Suprapubic skin (tissue), 4 donors: ENCODE data around the gene PTPRN2. TPM values are rescaled to one million over a fixed set of nuclear protein-coding genes. Genes with fewer than 3 reads are reported as not detected.

Experiments used
- DNase-seq, 2 donors: peaks; one replicate each; pipeline ENCODE4 v3.0.0-alpha.2; 2019; ENCODE audit warnings: low spot score in 2 of 2
- H3K27ac ChIP-seq: fragments of 200-600 bp; sonication (generic); one replicate; pipeline ENCODE4 v1.5.1; 2019
- H3K27me3 ChIP-seq: fragments of 200-600 bp; sonication (generic); one replicate; pipeline ENCODE4 v1.5.1; 2019
- H3K36me3 ChIP-seq: fragments of 200-600 bp; sonication (generic); one replicate; pipeline ENCODE4 v1.5.1; 2019
- H3K4me1 ChIP-seq: fragments of 200-600 bp; sonication (generic); one replicate; pipeline ENCODE4 v1.5.1; 2019
- H3K4me3 ChIP-seq: fragments of 200-600 bp; sonication (generic); one replicate; pipeline ENCODE4 v1.5.1; 2019; ENCODE audit warnings: mild to moderate bottlenecking
- H3K9me3 ChIP-seq: fragments of 200-600 bp; sonication (generic); one replicate; pipeline ENCODE4 v1.5.1; 2019
- CTCF ChIP-seq, 2 donors: fragments of 200-600 bp in 1 of 2; fragments of 450-650 bp in 1 of 2; sonication (generic) in 1 of 2; IDR thresholded peaks; one replicate each; pipeline ENCODE4 v1.5.1; 2016 to 2019; ENCODE audit warnings: antibody characterized with exemption in 2 of 2, mild to moderate bottlenecking in 1 of 2, moderate library complexity in 1 of 2
- EP300 ChIP-seq: sonication (generic); formaldehyde crosslinking; IDR thresholded peaks from one replicate; pipeline ENCODE4 v1.6.1; 2017; ENCODE audit warnings: antibody characterized with exemption
- POLR2A ChIP-seq, 2 donors: fragments of 450-650 bp; IDR thresholded peaks; one replicate each; pipeline ENCODE4 v1.6.1; 2017; ENCODE audit warnings: antibody characterized with exemption in 2 of 2, mild to moderate bottlenecking in 2 of 2, moderate library complexity in 2 of 2
- POLR2AphosphoS5 ChIP-seq, 3 donors: sonication (generic); formaldehyde crosslinking; IDR thresholded peaks; one replicate each; pipeline ENCODE4 v1.6.1; 2017; ENCODE audit warnings: antibody characterized with exemption in 3 of 3
- WGBS: methylation state at CpG from one replicate; pipeline ENCODE4 v1.1.5; 2018; 5-methylcytosine and 5-hydroxymethylcytosine counted together
- total RNA-seq, 4 donors: library from RNA; depleted of rRNA; stranded (reverse); fragments of >200 nt; gene quantifications; one replicate each; pipeline ENCODE4 v1.1.0, GENCODE V29; 2016

PTPRN2 gene
- total RNA-seq, 4 donors from 2014 or later = 0.23 to 1.8 (median 1.3) TPM

- Histone ChIP-seq H3K36me3 (no peaks in the 10 kb centered on the region), H3K4me1 (no peaks in the 10 kb centered on the region), H3K4me3 (no peak overlapping the region), H3K27ac (no peak overlapping the region), H3K9me3 (no peaks in the 10 kb centered on the region), H3K27me3 (peaks cover 4% of the 10 kb centered on the region)
- DNase-seq = peak; percentile 22 to 40
- TF ChIP-seq EP300 = no peak
- TF ChIP-seq CTCF (IDR thresholded peaks at IDR 0.05) = no peak
- TF ChIP-seq POLR2AphosphoS5 (IDR thresholded peaks at IDR 0.05) = no peak
- no peak for TF ChIP-seq POLR2A (IDR thresholded peaks at IDR 0.05)
- WGBS = 71% methylated on average over 11 of the region's 31 CpGs
These were observed 314.4 kb downstream of the PTPRN2 start for GRCh38 chr7:158273138-158273651.

- DNase-seq = peak; percentile 43 to 44
- Histone ChIP-seq H3K36me3 (no peaks in the 10 kb centered on the region), H3K27ac (no peak overlapping the region), H3K4me3 (no peak overlapping the region), H3K4me1 (no peaks in the 10 kb centered on the region), H3K27me3 (peaks cover 4% of the 10 kb centered on the region), H3K9me3 (no peaks in the 10 kb centered on the region)
- TF ChIP-seq POLR2AphosphoS5 (IDR thresholded peaks at IDR 0.05) (no peak), EP300 (no peak), CTCF (IDR thresholded peaks at IDR 0.05) (no peak), POLR2A (IDR thresholded peaks at IDR 0.05) (no peak)
- 83% methylated on average over 12 of the region's 15 CpGs for WGBS
These were observed 315.0 kb downstream of the PTPRN2 start for GRCh38 chr7:158272509-158273137.

GRCh38 chr7:158272091-158272490, 315.5 kb downstream of the PTPRN2 start:
- peak; percentile 21 to 28 for DNase-seq

GRCh38 chr7:158271646-158272045, 316.0 kb downstream of the PTPRN2 start:
- Histone ChIP-seq H3K4me3 (no peak overlapping the region), H3K9me3 (no peaks in the 10 kb centered on the region), H3K27me3 (peaks cover 4% of the 10 kb centered on the region), H3K4me1 (peaks cover 7% of the 10 kb centered on the region), H3K27ac (no peak overlapping the region), H3K36me3 (no peaks in the 10 kb centered on the region)
- TF ChIP-seq CTCF (IDR thresholded peaks at IDR 0.05) (no peak), EP300 (no peak), POLR2AphosphoS5 (IDR thresholded peaks at IDR 0.05) (no peak)
- 80% methylated on average over 11 of the region's 11 CpGs for WGBS
- peak; percentile 20 to 47 for DNase-seq

More at GRCh38 chr7:158272091-158272490, 315.5 kb downstream of the PTPRN2 start:
- TF ChIP-seq POLR2A (IDR thresholded peaks at IDR 0.05) = no peak
- TF ChIP-seq POLR2AphosphoS5 (IDR thresholded peaks at IDR 0.05) = no peak
- TF ChIP-seq CTCF (IDR thresholded peaks at IDR 0.05) = no peak
- Histone ChIP-seq H3K9me3 (no peaks in the 10 kb centered on the region), H3K27ac (no peak overlapping the region), H3K27me3 (peaks cover 4% of the 10 kb centered on the region), H3K36me3 (no peaks in the 10 kb centered on the region), H3K4me3 (no peak overlapping the region), H3K4me1 (peaks cover 4% of the 10 kb centered on the region)
- 95% methylated on average over 12 of the region's 12 CpGs for WGBS

- peaks cover 4% of the 10 kb centered on the region for H3K27me3 ChIP-seq
- 92% methylated on average over 6 of the region's 9 CpGs for whole genome bisulfite sequencing
- TF ChIP-seq CTCF (IDR thresholded peaks at IDR 0.05) (no peak), POLR2AphosphoS5 (IDR thresholded peaks at IDR 0.05) (no peak), EP300 (no peak), POLR2A (IDR thresholded peaks at IDR 0.05) (no peak)
- H3K36me3 ChIP-seq = no peaks in the 10 kb centered on the region
- no peaks in the 10 kb centered on the region for H3K9me3 ChIP-seq
- peak; percentile 38 to 48 for DNase-seq
- no peak overlapping the region for H3K27ac ChIP-seq
- peaks cover 7% of the 10 kb centered on the region for H3K4me1 ChIP-seq
- H3K4me3 ChIP-seq = no peak overlapping the region
These were observed 316.7 kb downstream of the PTPRN2 start for GRCh38 chr7:158270856-158271413.
